Measurements from ENCODE around the gene LENG1.

GRCh38 chr19:54193011-54193410, 33.5 kb upstream of the LENG1 start:
- no peak for TF ChIP-seq EZH2phosphoT487 (IDR thresholded peaks at IDR 0.05)
- TF ChIP-seq CTCF (IDR thresholded peaks at IDR 0.05): no peak
- no peak for TF ChIP-seq EZH2 (IDR thresholded peaks at IDR 0.05)
